IPS-18c (cell line): ENCODE results near the gene SUMO1.

Source experiments
- H3K4me3 ChIP-seq: 2 replicates; pipeline ENCODE4 v1.7.0; 2013; ENCODE audit warnings: low read depth, mild to moderate bottlenecking, low read length, moderate library complexity; ENCODE audit not compliant: insufficient read depth
- H3K9me3 ChIP-seq: one replicate; pipeline ENCODE4 v1.6.1; 2013; ENCODE audit warnings: mild to moderate bottlenecking, low read length, moderate library complexity; ENCODE audit not compliant: control insufficient read depth, insufficient read depth

Gene SUMO1

GRCh38 chr2:202208526-202208925 is 29.9 kb downstream of the SUMO1 start:
- Histone ChIP-seq H3K4me3 (no peak overlapping the region), H3K9me3 (no peaks in the 10 kb centered on the region)

DNA sequence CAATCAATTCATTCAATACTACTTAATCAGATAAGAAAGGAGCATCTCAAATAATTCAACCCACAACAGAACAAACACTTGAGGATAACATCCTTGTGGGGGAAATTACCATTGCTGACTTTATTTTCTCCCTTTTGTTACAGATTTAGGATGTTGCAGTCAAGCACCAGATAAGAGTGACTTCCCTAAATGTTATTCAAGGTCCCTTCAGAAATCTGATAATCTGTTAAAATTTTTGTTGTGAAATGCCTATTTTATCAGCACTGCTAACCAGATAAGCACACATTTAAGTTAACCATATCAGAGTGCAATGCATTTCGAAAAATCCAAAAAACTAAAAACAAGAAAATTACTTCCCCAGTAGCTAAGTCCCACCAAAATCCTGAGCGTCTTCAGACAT is 33.5 kb downstream of the SUMO1 start:
- no peak overlapping the region for H3K4me3 ChIP-seq

DNA sequence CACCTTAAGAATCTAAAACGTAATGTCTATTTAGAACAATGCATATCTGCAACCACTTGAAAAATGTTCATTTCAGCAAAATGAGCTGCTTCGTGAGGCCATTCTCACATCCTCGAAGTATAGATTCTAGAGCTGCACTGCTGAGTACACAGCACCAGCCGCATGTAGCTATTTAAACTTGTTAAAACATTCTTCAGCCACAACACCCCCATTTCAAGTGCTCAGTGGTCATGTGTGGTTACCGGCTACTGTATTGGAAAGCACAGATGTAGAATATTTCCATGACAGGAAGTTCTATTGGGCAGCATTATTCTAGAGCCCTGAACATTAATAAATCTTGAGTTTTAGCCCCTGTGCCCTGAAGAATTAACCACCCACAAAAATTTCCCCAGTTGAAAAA is 35.0 kb downstream of the SUMO1 start:
- Histone ChIP-seq H3K4me3 (no peak overlapping the region), H3K9me3 (no peaks in the 10 kb centered on the region)

More for the DNA sequence above, 33.5 kb downstream of the SUMO1 start:
- H3K9me3 ChIP-seq = no peaks in the 10 kb centered on the region

- H3K4me3 ChIP-seq = no peak overlapping the region
Observed at GRCh38 chr2:202201220-202202160, 36.9 kb downstream of the SUMO1 start.

GRCh38 chr2:202196727-202197126 is 41.7 kb downstream of the SUMO1 start:
- H3K4me3 ChIP-seq = no peak overlapping the region

More at GRCh38 chr2:202201220-202202160, 36.9 kb downstream of the SUMO1 start:
- H3K9me3 ChIP-seq = no peaks in the 10 kb centered on the region

GRCh38 chr2:202194418-202194817 is 44.0 kb downstream of the SUMO1 start:
- no peaks in the 10 kb centered on the region for H3K9me3 ChIP-seq
- H3K4me3 ChIP-seq = no peak overlapping the region

More at GRCh38 chr2:202196727-202197126, 41.7 kb downstream of the SUMO1 start:
- H3K9me3 ChIP-seq = no peaks in the 10 kb centered on the region

DNA sequence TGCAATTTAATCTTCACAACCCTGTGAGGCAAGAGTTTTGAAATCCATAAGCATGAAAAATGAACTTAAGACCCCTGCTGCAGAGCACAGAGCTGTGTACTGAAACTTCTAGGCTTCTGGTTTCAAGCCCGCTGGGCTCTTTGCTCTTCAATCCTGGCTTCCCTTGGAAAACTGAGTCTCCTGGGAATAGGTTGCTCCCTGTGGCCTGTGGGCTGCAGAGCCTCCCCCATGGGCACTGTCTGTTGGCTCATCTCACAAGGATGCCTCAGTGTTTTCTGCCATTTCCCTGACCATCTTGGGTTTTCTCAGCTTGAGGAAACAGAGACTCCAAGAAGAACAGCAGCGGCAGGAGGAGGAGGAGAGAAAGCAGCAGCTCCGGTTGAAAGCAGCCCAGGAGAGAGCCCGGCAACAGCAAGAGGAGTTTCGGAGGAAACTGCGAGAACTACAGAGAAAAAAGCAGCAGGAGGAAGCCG is 44.5 kb downstream of the SUMO1 start:
- Histone ChIP-seq H3K9me3 (no peaks in the 10 kb centered on the region), H3K4me3 (no peak overlapping the region)

GRCh38 chr2:202193305-202193704 is 45.1 kb downstream of the SUMO1 start:
- Histone ChIP-seq H3K9me3 (no peaks in the 10 kb centered on the region), H3K4me3 (no peak overlapping the region)

GRCh38 chr2:202187570-202187969 is 50.8 kb downstream of the SUMO1 start:
- Histone ChIP-seq H3K4me3 (no peak overlapping the region), H3K9me3 (no peaks in the 10 kb centered on the region)

DNA sequence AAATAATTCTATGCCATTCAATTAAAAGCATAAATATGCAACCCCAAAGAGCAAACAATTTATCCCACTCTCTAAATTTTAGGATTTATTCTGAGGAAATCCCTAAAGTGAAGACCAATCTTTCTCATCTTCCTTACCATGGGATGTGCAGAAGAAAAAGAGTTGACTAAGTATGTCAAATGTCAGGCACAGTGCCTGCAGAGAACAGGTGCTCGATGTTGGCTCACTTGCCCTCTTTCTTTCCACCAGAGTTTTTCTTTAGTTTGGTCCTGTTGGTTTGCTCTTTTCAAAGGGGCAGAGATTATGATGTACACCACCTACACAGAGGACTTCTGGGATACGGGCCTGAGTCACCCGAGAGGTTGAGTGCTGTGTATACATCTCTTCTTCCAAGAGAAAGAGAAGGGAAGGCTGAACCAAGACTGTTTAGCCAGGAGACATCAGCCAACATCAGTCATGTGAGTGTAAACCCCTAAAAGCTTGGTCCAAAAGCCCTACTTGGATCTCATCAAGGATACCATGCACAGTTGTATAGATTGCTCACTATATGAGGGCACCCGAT is 51.7 kb downstream of the SUMO1 start:
- Histone ChIP-seq H3K9me3 (no peaks in the 10 kb centered on the region), H3K4me3 (no peak overlapping the region)

DNA sequence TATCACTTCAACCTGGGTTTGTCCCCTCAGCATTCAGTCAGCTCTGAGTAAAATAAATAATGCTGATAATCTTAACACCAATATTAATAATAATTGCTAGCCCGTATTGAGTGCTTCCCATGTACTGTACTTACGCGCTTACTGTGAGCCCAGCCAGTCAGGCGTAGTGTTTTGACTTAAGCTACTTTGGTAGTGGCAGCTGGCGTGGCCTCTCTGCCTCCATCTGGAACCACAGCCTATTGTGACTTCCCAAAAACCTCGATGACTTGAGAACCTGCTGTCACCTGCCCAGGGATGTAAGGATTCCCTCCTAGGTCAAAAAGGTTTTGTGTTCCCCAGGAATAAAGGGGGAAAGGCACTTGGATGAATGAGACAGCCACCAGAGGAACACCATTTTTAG is 53.2 kb downstream of the SUMO1 start:
- Histone ChIP-seq H3K9me3 (no peaks in the 10 kb centered on the region), H3K4me3 (no peak overlapping the region)

DNA sequence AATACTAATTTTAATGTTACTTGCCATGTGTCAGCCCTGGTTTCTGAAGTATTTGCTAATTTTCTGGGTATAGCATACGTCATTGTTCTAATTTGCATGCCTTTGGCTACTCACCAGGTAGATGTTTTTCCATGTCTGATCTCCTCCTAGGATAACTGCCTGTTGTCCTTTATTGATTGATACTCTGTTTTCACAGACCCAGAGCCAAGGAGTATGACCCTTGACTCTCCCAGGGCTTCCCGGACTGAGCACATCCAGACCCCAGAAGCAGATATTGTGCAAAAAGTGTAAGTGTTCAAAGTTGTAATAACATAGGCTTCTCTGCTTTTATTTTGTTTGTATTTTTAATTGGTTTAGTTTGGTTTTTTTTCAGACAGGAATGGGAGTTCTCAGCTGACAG is 53.8 kb downstream of the SUMO1 start:
- H3K4me3 ChIP-seq = no peak overlapping the region

GRCh38 chr2:202178346-202178958 is 59.9 kb downstream of the SUMO1 start:
- Histone ChIP-seq H3K9me3 (no peaks in the 10 kb centered on the region), H3K4me3 (no peak overlapping the region)

More for the DNA sequence above, 53.8 kb downstream of the SUMO1 start:
- no peaks in the 10 kb centered on the region for H3K9me3 ChIP-seq

DNA sequence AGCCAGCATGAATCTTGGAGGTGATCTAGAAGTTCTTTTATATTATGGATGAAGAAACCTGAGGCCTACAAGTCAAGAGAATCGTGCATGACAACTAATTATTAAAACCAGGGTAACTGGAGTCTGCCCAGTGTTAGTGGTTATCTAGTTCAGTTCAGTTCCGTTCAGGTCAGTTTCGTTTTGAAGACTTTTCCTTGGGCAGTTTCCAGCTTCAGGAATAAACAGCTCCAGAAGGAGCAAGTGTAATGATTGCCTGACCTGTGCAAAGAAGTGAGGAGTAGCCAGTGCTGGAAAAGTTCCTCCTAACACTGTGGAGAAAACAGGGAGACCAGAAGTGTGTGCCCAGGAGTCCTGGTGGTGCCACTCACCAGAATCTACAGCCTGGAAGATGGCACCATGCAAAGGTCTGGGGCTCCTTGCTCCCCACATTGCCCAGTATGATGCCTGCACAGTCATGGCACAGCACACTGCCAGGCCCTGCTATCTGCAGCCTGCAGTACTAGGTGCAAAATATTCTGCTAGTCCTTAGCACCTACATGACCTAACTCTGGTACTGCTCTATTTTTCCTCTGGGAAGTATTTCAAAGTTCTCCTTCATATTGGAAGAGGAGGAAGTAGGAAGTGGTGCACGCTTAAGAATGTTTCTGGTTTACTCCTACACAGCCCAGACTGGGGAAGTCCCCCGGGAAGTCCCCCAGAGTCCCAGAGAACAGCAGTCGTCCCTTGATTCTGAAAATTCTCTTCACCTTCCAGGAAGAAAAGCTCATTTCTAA is 65.8 kb downstream of the SUMO1 start:
- Histone ChIP-seq H3K4me3 (no peak overlapping the region), H3K9me3 (peaks cover 5% of the 10 kb centered on the region)

GRCh38 chr2:202171241-202171825 is 67.1 kb downstream of the SUMO1 start:
- peak overlapping the region; percentile 28; the same call in 1 of the 2 replicates for H3K4me3 ChIP-seq

DNA sequence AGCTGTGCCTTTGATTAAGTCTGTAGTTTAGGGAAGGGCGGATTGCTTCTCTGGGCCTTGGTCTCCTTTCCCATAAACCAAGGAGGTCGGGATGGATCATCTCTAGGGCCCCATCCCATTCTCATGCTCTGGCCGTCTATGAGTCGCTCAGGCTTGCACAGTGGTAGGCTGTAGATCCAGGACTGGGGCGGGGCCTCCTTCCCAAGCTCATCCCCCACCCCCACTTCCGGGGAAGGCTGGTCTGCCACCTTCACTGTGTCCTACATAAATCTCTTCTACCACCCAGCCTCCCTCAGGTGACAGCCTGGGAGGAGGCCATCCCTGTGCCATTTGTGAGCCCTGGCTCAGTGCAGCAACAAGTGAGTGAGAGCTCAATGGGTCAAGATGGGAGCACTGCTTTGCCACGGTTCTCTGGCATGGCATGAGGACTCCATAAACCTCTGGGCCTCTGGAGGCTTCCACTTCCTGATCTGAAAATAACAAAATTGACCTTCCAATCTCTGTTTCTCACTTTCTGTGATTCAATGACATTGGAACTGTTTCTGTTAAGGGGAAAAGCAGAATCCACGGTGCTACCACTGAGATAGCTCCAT is 68.5 kb downstream of the SUMO1 start:
- Histone ChIP-seq H3K9me3 (peaks cover 5% of the 10 kb centered on the region), H3K4me3 (no peak overlapping the region)

More at GRCh38 chr2:202171241-202171825, 67.1 kb downstream of the SUMO1 start:
- H3K9me3 ChIP-seq = peaks cover 5% of the 10 kb centered on the region
